Astrocyte of the spinal cord (primary cell): Measurements from ENCODE around the gene PRRX1.

Source experiments
- DNase-seq: peaks from one replicate; pipeline ENCODE4 v3.0.0; 2011; ENCODE audit warnings: low read depth, low spot score
- H3K4me3 ChIP-seq: 2 replicates; pipeline ENCODE4 v1.5.1; 2011; ENCODE audit warnings: low read depth, mild to moderate bottlenecking, low read length, moderate library complexity
- CTCF ChIP-seq: IDR thresholded peaks from 2 replicates; pipeline ENCODE4 v1.5.1; 2012; ENCODE audit warnings: low read depth, mild to moderate bottlenecking, low read length, inconsistent platforms
- in situ Hi-C: cut with HindIII; loops from 2 replicates; pipeline ENCODE4 v1.10.0; 2017; ENCODE audit warnings: low sequenced_read_pairs

PRRX1 gene

GRCh38 chr1:170695955-170696590, 32.1 kb downstream of the PRRX1 start:
- no peak for DNase-seq
- no peak for TF ChIP-seq CTCF
- no peak overlapping the region for H3K4me3 ChIP-seq
- in situ Hi-C loops, result no loop called here

DNA sequence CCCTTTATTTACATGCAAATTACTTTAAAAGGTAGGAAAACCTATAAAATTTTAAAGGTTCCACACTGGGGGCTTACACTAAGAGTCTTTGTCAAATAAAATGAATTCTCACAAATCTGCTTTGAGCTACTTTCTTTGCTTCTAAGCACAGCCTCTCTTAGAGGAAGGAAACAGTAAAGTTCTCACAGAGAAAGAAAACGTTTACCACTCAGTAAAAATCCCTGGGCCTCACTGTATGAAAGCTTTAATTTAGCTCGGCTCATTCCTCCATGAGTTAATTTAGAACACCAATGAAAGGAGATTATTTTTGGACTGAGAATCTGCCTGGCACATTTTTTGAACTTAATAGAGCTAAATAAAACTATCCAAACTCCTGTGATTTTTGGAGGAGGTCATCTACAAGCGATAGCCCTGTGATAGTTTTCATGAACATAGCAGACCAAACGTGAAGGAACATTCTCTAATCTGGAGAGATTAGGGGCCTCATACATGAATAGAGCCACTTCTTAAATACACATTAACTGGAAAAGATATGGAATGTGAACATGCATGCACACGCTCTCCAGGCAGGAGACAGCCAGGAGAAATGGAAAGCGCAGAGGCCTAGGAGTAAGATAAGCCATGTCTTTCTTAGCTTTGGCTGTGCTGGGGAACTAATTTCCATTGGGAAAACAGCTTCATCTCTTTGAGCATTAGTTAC, 32.8 kb downstream of the PRRX1 start:
- TF ChIP-seq CTCF, result no peak
- in situ Hi-C loops, result no loop called here
- no peak overlapping the region for H3K4me3 ChIP-seq
- DNase-seq, result no peak

GRCh38 chr1:170697316-170697715, 33.4 kb downstream of the PRRX1 start:
- no peak overlapping the region for H3K4me3 ChIP-seq
- no peak for TF ChIP-seq CTCF
- no peak for DNase-seq
- in situ Hi-C loops, result no loop called here

- in situ Hi-C loops, result no loop called here
- no peak for TF ChIP-seq CTCF
- no peak overlapping the region for H3K4me3 ChIP-seq
- DNase-seq, result peak; percentile 84
These were observed 34.7 kb downstream of the PRRX1 start for GRCh38 chr1:170698301-170699275.

GRCh38 chr1:170699696-170700095, 35.8 kb downstream of the PRRX1 start:
- DNase-seq, result no peak
- in situ Hi-C loops, result no loop called here
- TF ChIP-seq CTCF, result no peak
- H3K4me3 ChIP-seq, result no peak overlapping the region

GRCh38 chr1:170700842-170701615, 37.1 kb downstream of the PRRX1 start:
- no peak for TF ChIP-seq CTCF
- DNase-seq, result peak; percentile 63
- in situ Hi-C loops, result no loop called here
- no peak overlapping the region for H3K4me3 ChIP-seq
